ENCODE measurements around the gene UBQLN4.
"Not testable (repeated sequence)": the region's sequence is repeated elsewhere in the genome, so short reads cannot be mapped to it uniquely, and the experiment has no call there.

The UBQLN4 gene

GRCh38 chr1:156080863-156081179, 27.2 kb upstream of the UBQLN4 start:
- no peak for DNase-seq

- no peak for DNase-seq
Observed at GRCh38 chr1:156080241-156080862, 26.8 kb upstream of the UBQLN4 start.

- no peak for DNase-seq
Observed at GRCh38 chr1:156079762-156080161, 26.2 kb upstream of the UBQLN4 start.

- DNase-seq = no peak
Observed at GRCh38 chr1:156078728-156079127, 25.1 kb upstream of the UBQLN4 start.

GRCh38 chr1:156077430-156077760, 23.8 kb upstream of the UBQLN4 start:
- DNase-seq = no peak

- DNase-seq = no peak
Observed at GRCh38 chr1:156076609-156077429, 23.2 kb upstream of the UBQLN4 start.

- DNase-seq = no peak
Observed at GRCh38 chr1:156075775-156076204, 22.2 kb upstream of the UBQLN4 start.

- DNase-seq = no peak
Observed at GRCh38 chr1:156075162-156075561, 21.6 kb upstream of the UBQLN4 start.

- DNase-seq = no peak
Observed at GRCh38 chr1:156074661-156075060, 21.1 kb upstream of the UBQLN4 start.

- no peak for DNase-seq
Observed at GRCh38 chr1:156073740-156074139, 20.1 kb upstream of the UBQLN4 start.

- no peak for DNase-seq
Observed at GRCh38 chr1:156073110-156073687, 19.6 kb upstream of the UBQLN4 start.

GRCh38 chr1:156072251-156072650, 18.7 kb upstream of the UBQLN4 start:
- no peak for DNase-seq

- not testable (repeated sequence) for DNase-seq
Observed at GRCh38 chr1:156071332-156071816, 17.8 kb upstream of the UBQLN4 start.

GRCh38 chr1:156070548-156070947, 16.9 kb upstream of the UBQLN4 start:
- DNase-seq = peak; percentile 81 to 93

GRCh38 chr1:156069490-156070455, 16.2 kb upstream of the UBQLN4 start:
- DNase-seq = no peak

- DNase-seq = no peak
Observed at GRCh38 chr1:156067262-156067661, 13.7 kb upstream of the UBQLN4 start.

GRCh38 chr1:156065871-156066270, 12.3 kb upstream of the UBQLN4 start:
- DNase-seq = no peak

GRCh38 chr1:156065212-156065611, 11.6 kb upstream of the UBQLN4 start:
- DNase-seq = no peak

- no peak for DNase-seq
Observed at GRCh38 chr1:156064615-156065014, 11.0 kb upstream of the UBQLN4 start.

GRCh38 chr1:156063997-156064285, 10.3 kb upstream of the UBQLN4 start:
- DNase-seq = no peak

GRCh38 chr1:156062189-156062588, 8.6 kb upstream of the UBQLN4 start:
- DNase-seq = no peak

- no peak for DNase-seq
Observed at GRCh38 chr1:156060937-156061636, 7.5 kb upstream of the UBQLN4 start, which contains the start of gene RAB25. Gene RAB25 (plus strand): TSS chr1:156061160. CDS start chr1:156061401, 241 bp downstream.

Measured in NCI-H446 (cell line).